Effector CD8-positive, alpha-beta T cell (primary cell): ENCODE measurements around the gene CALN1.
"Not testable (repeated sequence)": the region's sequence is repeated elsewhere in the genome, so short reads cannot be mapped to it uniquely, and the experiment has no call there.

Experiments
- DNase-seq: peaks from one replicate; lab custom pipeline; 2025; lab: John Stamatoyannopoulos, UW

Gene CALN1

GRCh38 chr7:72408966-72409637, 3.0 kb downstream of the CALN1 start:
- no peak for DNase-seq

DNA sequence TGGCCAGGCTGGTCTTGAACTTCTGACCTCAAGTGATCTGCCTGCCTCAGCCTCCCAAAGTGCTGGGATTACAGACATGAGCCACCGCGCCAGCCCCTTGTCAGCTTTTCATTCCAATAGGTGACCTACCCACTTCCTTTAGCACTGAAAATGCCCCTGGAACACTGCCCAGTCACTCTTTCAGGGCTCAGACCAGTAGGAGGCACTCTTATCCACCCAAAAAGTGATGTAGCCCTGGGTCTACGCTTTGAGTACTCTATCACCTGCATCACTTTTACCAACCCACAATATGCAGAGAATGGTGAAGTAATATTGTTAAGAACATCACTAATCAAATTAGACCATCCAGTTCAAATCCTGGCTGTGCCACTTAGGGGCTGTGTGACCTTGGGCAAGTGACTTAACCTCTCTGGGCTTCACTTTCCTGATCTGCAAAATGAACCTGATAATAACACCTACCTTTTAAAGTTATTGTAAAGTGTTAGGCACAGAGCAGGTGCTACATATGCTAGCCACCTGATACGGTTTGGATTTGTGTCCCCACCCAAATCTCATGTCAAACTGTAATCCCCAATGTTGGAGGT, 5.2 kb downstream of the CALN1 start:
- DNase-seq = no peak

GRCh38 chr7:72405871-72406270, 6.3 kb downstream of the CALN1 start:
- DNase-seq = no peak

DNA sequence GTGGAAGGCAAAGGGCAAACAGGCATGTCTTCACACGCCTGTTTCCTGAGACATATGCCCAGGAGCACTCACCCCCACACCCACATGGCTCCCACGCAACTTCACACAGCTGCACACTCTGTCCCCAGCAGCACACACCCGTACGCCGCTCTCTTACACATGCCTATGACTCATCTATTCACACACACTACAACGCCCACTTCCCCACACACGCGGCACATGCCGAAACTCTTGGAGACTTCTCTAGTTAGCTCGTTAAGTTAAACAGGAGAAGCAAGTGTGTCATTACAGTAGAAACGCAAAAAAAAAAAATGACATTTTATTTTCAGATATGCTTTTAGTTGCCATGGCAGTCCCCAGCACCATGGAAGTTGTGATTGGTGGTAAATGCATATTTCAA, 6.7 kb downstream of the CALN1 start:
- DNase-seq = no peak

DNA sequence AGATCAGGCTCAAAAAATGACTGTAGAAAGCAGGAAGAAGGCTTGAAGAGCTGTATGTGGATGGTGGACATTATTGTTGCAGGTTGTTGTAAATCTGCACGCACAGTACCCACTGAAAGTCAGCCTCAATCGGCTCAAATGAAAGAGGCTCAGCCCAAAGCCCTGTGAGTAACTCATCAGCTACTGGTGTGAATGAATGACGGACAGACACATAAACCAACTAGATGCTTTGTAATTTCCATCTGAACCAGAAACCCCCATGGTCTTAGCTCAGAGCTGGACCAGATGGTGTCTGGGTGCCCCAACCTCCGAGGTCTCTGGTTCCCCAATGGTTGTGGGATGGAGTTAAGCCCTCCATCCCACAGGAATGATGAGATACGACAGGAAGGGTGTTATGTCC, 7.4 kb downstream of the CALN1 start:
- DNase-seq = no peak

- DNase-seq = no peak
These were observed 8.6 kb downstream of the CALN1 start for GRCh38 chr7:72403458-72404076.

GRCh38 chr7:72394016-72394415, 18.1 kb downstream of the CALN1 start:
- no peak for DNase-seq

- no peak for DNase-seq
These were observed 20.2 kb downstream of the CALN1 start for GRCh38 chr7:72391821-72392377.

DNA sequence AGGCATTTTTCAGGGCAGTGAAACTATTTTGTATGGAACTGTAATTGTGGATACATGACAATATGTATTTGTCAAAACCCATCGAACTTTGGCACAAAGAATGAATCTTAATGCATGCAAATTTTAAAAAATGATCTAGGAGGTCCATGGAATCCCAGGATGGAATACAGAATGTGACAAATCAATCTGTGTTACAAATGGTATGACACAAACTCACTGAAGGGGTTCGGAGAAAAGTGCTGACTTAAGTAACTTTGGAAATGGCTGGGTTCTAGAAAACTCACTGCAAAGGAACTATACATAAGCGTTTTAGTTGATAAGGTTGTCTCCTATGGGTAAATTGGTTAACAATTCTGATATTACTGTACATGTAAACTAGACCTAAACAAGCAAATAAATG, 26.0 kb downstream of the CALN1 start:
- no peak for DNase-seq

DNA sequence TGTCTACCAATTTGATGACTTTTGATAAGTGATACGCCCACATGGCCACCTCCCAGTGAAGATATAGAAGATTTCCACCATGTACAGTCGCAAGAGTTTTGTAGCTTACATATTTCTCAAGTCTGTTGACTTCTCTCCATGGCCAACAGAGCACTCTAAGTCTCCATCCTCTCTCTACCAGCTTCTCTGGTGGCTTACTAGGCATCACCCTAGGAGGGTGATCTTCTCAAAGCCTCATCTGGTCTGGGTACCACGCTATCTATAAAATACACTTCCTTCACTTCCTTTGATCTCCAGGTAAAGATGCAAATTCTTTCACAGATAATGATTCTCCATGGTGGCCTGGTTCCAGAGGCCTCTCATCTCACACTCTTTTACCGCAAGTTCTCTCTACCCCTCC, 49.9 kb downstream of the CALN1 start:
- DNase-seq = no peak

DNA sequence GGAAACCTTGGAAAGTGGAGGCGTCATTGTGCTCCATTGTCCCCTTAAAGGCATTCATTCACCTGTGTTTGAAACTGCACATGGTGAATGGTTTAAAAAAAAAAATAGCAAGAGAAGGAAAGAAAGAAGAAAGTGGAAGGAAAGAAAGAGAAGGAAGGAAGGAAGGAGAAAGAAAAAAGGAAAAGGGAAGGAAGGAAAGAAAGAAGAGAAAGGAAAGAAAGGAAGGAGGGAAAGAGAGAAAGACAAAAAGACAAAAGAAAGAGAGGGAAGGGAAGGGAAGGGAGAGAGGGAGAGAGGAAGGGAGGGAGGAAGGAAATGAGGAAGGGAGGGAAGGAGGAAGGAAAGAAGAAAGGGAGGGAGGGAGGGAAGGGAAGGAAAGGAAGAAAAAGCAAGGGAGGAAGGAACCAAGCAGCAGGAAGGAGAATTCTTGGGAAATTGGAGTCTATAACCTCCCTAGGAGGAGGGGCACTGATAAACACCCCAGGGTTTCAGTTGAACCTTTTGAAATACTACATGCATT, 66.9 kb downstream of the CALN1 start:
- no peak for DNase-seq

- no peak for DNase-seq
These were observed 68.1 kb downstream of the CALN1 start for GRCh38 chr7:72343991-72344390.

DNA sequence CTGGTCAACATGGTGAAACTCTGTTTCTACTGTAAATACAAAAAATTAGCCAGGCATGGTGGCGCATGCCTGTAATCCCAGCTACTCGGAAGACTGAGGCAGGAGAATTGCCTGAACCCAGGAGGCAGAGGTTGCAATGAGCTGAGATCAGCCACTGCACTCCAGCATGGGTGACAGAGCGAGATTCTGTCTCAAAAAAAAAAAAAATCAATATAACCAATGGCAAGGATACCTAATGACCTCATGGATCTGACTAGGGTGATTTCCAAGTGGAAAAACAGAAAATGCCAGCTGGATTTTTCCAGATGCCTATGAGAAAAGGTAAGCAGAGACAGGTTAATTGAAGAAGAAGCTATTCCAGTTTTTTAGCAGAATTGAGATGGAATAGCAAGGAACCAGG, 68.8 kb downstream of the CALN1 start:
- not testable (repeated sequence) for DNase-seq

DNA sequence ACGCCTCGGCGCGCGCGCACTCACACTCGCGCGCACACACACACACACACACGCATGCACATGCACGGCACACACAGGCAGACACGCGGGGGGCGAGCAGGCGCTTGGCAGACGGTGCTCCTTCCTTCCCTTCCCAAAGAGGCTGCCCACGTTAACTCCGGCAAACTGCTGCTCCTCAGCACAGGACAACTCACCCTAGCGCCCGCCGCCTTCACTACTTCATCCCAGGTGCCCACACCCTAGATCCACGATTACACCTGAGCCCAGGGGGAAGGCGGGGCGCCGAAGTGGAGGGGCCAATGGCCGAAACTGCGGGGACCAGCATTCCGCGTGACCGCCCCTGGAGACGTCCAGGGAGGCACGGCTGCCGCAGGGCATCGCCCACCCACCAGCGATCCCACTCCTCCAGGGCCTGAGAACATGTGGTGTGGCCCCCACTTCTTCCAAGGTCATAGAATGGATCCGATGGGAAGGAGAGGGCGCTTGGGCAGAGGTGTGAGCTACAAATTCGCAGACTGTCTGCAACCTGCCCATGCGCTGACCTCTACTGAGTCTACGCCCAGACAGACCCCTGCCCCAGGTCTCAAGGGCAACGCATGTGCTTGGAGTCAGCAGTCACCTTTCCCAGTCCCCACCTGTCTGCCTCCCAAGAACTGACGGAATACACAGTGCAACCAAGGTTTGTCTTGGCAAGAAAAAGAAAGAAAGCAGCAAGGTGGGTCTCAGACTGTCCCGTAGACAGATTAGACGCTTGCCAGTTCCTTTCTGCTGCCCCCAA, 74.6 kb downstream of the CALN1 start:
- no peak for DNase-seq

DNA sequence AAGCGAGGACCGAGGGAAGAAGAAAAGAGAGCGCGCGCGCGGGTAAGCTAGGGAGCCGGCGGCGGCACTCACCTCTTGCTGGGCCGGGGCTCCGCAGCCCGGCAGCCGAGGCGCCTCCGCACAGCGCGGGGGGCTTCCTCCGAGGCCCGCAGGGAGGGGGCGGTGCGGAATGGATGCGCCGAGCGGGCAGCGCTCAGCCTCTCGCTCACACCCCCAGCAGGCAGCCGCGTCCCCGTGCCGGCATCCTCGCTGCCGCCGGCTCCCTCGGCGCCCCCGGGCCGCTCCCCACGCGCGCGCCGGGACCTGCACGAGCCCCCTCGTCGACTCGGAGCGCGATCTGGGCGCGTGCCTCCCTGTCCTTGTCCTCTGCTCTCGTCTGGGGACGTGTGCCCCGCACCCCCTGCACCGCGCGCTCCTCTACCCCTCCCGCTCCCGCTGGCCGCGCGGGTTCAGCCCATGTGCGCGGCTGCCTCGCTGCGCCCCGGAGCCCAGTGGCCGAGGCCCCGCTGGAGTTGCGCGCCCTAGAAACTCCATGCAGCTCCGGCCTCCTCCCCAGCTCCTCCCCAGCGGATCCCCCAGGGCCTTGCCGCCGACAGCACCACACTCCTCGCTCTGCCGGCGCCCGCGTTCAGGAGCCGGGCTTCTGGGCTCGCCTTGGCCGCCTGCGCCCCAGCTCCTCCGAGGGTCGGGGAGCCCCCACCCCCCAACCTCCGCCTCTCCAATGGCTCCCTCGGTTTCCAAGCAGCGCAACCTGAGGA, 75.3 kb downstream of the CALN1 start:
- no peak for DNase-seq

DNA sequence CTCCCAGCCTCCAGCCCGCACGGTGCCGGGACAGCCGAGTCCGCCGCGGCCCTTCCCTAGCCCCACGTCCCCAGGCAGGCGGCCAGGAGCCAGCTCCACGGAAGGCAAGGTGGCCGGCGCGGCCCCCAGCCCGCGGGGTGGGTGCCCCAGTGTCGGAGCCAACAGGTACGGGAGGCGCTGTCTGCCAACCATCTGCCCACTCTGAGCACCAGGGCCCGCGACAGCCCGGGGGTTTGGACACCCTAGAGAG, 75.8 kb downstream of the CALN1 start:
- DNase-seq = no peak

DNA sequence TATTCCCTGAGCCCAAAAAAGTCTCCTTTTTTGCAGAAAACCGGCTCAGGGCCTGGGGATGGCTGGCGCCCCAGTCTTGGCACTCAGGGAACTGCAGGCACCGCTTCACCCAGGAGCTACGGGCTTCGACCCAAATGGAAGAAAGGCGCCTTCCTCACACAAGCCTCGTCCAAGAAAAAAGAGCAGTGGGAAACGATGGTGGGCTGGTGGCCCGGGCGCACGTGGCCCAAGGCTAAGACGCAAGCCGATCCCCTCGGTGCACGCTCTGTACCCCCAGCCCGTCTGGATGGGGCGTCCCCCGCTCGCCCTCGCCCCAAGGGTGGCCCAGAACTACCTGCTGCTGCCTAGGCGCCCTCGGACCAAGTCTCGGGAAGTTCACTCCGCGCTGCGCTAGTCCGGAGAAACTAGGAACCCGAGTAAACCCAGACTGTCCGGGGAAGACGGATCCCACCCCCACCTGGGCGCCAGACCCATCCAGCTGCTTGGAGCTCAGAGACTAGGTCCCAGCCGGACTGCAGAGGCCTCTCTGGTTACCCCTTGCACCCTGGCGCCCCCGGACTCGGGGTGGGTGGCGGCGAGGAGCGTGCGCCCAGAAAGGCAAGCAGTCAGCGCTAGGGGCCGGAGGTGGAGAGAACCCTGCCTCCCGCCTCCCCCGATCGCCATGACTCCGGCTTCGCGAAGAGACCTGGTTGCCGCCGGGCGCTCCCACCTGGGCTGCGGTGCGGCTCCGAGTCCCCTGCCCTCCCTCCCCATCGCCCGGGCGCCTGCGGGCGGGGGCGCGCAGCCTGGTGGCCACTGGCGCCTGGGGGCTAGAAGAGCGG, 76.4 kb downstream of the CALN1 start:
- DNase-seq = no peak

GRCh38 chr7:72334698-72335097, 77.4 kb downstream of the CALN1 start:
- DNase-seq = no peak

DNA sequence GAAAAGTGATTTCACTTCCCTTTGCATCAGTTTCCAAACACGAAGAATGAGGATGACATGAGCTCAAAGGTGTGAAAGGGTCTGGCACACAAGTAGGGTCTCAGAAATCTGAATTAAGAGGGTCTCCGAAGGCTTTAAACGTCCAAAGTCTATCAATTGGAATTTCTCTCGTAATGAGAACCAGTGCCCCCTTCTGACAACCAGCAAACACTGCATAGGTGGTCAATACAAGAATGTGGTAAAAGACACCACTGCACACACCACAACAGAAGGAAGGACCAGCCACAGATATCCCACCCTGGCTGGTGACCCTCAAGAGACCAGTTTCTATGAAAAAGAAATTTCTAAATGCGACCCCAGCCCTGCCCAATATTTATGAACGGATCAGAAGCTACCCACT, 78.1 kb downstream of the CALN1 start:
- no peak for DNase-seq

- DNase-seq = no peak
These were observed 85.3 kb downstream of the CALN1 start for GRCh38 chr7:72326811-72327210.

GRCh38 chr7:72326365-72326764, 85.8 kb downstream of the CALN1 start:
- DNase-seq = no peak
